NCI-H345 treated with DMSO at 0.1 percent for 48 hours (cell line): Measurements from ENCODE around the gene BACH2.
"Not testable (repeated sequence)": the region's sequence is repeated elsewhere in the genome, so short reads cannot be mapped to it uniquely, and the experiment has no call there.

ENCODE experiments used
- DNase-seq: peaks from one replicate; lab custom pipeline; 2025; ENCODE audit not compliant: unreplicated experiment; lab: John Stamatoyannopoulos, UW

Gene BACH2

GRCh38 chr6:90214966-90215365 lies 81.7 kb downstream of the BACH2 start:
- no peak for DNase-seq

- no peak for DNase-seq
These were observed 82.2 kb downstream of the BACH2 start for GRCh38 chr6:90214461-90214860.

DNA sequence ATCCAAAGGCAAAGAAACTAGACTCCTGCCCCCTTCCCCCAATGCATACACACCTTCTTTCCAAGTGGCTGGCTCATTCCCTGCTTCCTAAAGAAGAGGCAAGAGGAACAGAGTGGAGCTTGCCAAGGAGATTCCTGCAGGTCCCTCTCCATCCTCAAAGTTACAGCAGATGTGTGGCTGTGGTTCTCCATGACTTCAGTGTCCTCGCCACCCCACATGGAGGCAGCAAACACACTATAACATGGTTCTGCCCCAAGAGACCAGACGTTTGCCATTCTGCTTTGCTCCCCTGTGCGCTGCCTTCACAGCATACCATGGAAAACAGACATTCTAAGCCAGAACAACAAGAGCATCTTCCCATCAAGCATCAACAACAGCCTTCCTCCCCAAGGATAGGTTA lies 84.4 kb downstream of the BACH2 start:
- no peak for DNase-seq

- no peak for DNase-seq
These were observed 87.1 kb downstream of the BACH2 start for GRCh38 chr6:90209527-90209926.

DNA sequence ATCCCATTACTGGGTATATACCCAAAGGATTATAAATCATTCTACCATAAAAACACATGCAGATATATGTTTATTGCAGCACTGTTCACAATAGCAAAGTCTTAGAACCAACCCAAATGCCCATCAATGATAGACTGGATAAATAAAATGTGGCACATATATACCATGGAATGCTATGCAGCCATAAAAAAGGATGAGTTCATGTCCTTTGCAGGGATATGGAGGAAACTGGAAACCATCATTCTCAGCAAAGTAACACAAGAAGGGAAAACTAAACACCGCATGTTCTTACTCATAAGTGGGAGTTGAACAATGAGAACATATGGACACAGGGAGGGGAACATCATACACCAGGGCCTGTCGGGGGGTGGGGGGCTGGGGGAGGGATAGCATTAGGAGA lies 88.0 kb downstream of the BACH2 start:
- not testable (repeated sequence) for DNase-seq

- DNase-seq: no peak
These were observed 92.2 kb downstream of the BACH2 start for GRCh38 chr6:90204327-90205056.

DNA sequence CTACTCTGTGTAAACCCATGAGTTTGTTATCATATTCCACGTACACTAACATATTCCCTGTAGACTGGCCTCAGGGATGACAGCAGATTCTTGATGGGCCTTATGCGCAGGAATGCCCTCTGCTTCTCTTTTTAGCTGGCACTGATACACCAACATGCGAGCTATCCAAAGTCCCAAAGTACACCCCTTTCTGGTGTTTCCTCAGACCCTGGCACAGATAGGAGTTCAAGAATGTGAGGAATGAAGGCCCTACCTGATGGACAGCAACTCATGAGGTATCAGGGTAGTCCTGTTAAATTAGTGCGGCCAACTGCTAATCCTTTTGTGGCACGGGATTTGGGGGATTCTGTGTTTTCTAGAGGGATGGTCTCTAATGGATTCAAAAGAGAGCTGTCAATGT lies 93.0 kb downstream of the BACH2 start:
- DNase-seq: no peak

- no peak for DNase-seq
These were observed 94.5 kb downstream of the BACH2 start for GRCh38 chr6:90202156-90202555.

DNA sequence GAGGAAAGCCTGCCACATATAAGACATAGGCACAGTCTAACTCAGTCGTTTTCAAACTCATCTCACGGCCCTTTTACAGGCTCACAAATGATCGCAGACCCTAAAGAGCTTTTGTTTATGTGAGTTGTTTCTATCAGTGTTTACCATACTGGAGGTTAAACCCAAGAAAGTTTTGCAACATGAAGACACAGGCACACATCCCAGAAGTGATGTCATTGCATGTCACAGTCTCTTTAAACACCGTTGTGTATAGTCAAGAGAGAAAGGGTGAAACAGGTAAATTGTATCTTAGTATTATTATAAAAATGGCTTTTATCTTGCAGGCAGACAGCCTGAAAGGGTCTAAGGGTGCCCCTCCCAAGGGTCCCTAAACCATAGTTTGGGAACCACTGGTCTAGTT lies 96.7 kb downstream of the BACH2 start:
- no peak for DNase-seq

GRCh38 chr6:90198758-90199425 lies 97.8 kb downstream of the BACH2 start:
- no peak for DNase-seq

- no peak for DNase-seq
These were observed 98.7 kb downstream of the BACH2 start for GRCh38 chr6:90197854-90198496.

DNA sequence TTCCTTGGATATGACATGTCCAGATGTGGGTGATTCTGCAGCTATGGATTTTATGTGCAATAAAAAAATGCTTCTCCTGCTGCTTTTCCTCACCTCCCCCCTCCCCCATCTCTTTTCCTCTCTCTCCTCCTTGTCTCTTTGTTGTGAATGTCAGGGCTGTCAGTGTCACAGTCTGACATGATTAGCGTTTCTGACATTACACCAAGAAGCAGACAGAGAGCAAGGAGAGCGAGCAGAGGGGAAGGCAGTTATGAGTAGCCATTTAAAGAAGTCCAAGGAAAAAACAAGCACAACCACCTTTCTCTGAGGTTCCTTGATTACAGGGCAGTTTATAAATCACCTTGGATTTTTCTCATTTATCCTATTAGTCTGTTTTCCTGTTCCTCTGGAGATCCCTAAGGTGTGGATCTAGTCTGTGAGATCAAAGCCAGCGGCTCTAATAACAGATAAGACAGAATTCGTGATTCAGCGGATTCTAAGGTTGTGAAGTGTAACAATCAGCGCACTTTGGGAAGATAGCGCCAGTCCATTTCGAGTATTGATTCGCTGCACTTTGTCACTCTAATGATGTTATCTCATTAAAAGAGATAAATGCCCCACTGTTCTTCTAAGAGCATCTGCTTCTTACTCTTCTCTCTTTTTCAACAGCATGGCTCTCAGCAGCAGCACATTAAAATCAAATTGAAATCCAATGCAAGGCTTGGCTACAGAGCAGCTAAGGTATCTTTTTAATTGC lies 101.4 kb downstream of the BACH2 start:
- DNase-seq: no peak

DNA sequence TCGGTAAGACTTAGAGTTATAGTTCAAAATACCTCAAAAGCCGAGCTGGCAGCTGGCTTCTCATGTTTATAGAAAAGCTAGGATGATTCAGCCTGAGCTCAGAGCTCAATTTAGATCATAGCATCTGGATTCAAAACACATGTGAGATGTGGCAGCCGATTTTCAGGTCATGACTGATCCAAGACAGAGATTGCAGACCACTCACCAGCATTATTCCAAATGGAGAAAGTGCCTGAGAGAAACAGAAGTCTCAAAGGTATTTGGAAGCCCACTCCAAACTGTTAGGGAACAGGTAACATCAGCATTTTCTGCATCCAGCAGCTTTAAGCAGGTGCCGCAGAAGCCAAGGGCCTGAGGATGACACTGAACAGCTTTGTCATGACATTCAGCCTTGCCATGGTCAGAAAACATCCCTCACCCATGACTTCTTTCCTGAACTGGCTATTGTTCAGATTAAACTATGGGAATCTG lies 102.2 kb downstream of the BACH2 start:
- no peak for DNase-seq

GRCh38 chr6:90193359-90193758 lies 103.3 kb downstream of the BACH2 start:
- no peak for DNase-seq

DNA sequence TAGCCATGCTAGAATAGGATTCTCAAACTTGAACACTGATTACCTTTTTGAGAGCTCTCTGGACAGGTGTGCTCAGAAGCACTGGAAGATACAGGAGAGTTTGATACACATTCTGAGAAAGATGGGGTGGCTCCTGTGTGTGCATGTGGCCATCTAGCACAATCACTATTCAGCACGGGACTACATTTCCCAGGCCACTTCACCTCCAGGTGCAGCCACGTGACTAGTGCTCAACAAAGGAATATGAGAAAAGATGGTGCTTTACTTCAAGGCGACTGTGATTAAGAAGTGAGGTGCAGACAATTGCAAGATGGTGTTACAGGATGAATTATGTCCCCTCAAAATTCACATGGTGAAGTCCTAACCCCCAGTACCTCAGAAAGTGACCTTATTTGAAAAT lies 103.8 kb downstream of the BACH2 start:
- no peak for DNase-seq

DNA sequence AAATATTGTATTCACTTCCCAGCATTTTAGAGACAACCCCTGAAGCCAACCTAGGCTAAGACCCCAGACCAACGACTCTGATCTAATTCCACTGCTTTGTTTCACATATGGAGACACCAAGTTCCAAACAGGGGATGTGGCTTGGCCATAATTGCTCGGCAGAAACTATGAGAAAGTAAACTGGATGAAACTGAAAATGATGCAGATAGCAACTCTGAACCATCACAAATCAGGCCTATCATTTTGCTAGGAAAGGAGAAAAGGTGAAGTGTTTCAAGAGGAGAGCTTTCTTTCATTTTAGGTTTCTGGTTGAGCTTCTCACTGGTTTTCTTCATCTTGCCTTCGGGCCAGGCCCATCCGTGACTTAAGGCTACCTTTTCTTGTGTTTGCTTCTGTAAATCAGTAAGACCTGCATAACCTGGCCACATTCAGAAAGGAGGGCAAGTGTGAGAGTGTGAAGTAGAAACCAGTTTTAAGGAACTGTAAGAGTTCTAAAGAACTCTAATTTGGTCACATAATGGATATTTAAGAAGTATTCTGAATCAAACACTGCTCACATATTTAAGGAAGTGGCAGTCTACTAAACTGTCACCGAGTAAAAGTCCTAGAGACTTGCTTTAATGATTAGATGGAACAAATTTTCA lies 105.8 kb downstream of the BACH2 start:
- no peak for DNase-seq

DNA sequence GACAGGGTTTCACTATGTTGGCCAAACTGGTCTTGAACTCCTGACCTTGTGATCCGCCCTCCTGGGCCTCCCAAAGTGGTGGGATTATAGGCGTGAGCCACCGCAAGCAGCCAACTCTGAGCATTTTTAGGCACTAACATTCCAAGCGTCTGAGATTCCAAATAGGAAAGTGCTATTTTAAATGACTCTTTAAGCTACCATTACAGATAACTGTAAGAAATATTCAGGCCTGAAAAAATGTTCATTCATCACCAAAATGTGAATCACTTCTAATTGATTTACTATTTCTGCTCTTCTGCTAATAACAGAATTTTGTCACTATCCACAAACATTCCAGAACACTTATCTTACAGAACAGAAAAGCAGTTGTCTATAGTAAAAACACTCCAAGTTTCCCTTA lies 106.5 kb downstream of the BACH2 start:
- no peak for DNase-seq

DNA sequence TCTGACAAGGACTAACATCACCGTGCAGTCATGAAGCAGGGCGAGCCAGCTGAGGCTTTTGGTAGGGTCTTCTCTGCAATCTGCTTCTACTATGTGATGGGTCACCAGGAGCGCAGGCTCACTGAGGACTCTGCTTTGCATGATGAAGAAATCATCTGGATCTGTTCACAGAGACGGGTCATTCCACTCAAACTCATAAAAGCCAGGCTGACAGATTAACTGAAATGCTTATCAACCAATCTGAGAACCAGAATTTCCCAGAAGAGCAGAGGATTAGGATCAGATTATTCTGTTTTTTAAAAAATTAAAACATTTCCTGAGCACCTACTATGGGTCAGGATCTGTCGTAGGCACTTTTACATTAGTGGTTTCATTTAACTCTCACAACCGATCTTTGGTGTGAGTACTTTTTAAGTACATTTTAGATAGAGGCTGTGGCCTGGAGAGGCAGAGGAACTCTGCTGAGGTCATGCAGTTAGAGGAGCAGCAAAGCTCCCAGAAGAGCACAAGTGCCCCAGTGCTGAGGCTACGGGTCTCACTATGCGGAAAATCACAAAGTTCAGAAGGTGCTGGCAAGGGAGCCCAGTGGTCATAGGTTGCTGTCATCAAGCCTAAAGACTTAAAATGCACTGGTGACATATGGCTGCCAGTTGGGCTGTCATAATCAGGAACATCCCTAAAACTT lies 109.1 kb downstream of the BACH2 start:
- DNase-seq: no peak

GRCh38 chr6:90186637-90187371 lies 109.8 kb downstream of the BACH2 start:
- DNase-seq: peak; percentile 60

GRCh38 chr6:90186026-90186425 lies 110.6 kb downstream of the BACH2 start:
- DNase-seq: no peak
